AG10803 (cell line): Measurements from ENCODE around the gene STRIT1.
A peak's percentile ranks its signal among the peaks of the same experiment; 100 is the strongest.
"Not testable (repeated sequence)": the region's sequence is repeated elsewhere in the genome, so short reads cannot be mapped to it uniquely, and the experiment has no call there.

ENCODE experiments used
- DNase-seq: peaks from one replicate; pipeline ENCODE4 v3.0.0; 2010; ENCODE audit warnings: low read depth
- H3K4me3 ChIP-seq: 2 replicates; pipeline ENCODE4 v1.5.1; 2011; ENCODE audit warnings: mild to moderate bottlenecking, low read length, control low read depth
- CTCF ChIP-seq: conservative IDR thresholded peaks from 2 replicates; pipeline ENCODE4 v1.5.1; 2011; ENCODE audit warnings: mild to moderate bottlenecking, low read length, control low read depth, inconsistent platforms

Gene STRIT1

GRCh38 chr3:155286736-155287135 lies 6.7 kb downstream of the STRIT1 start:
- DNase-seq, result peak; percentile 4
- TF ChIP-seq CTCF, result no peak
- H3K4me3 ChIP-seq, result no peak overlapping the region

GRCh38 chr3:155285936-155286335 lies 7.5 kb downstream of the STRIT1 start:
- no peak overlapping the region for H3K4me3 ChIP-seq
- TF ChIP-seq CTCF, result no peak
- no peak for DNase-seq

GRCh38 chr3:155283092-155284056 lies 10.1 kb downstream of the STRIT1 start:
- DNase-seq, result no peak

GRCh38 chr3:155282385-155283091 lies 10.9 kb downstream of the STRIT1 start:
- H3K4me3 ChIP-seq, result no peak overlapping the region
- DNase-seq, result peak; percentile 70
- TF ChIP-seq CTCF, result no peak

More at GRCh38 chr3:155283092-155284056, 10.1 kb downstream of the STRIT1 start:
- H3K4me3 ChIP-seq, result no peak overlapping the region
- TF ChIP-seq CTCF, result no peak

- no peak for TF ChIP-seq CTCF
- DNase-seq, result peak; percentile 63
- H3K4me3 ChIP-seq, result no peak overlapping the region
Measured at GRCh38 chr3:155281912-155282311, 11.6 kb downstream of the STRIT1 start.

GRCh38 chr3:155276089-155276488 lies 17.4 kb downstream of the STRIT1 start:
- H3K4me3 ChIP-seq, DNase-seq: not testable (repeated sequence)

GRCh38 chr3:155275159-155275754 lies 18.2 kb downstream of the STRIT1 start:
- not testable (repeated sequence) for H3K4me3 ChIP-seq

GRCh38 chr3:155274435-155274834 lies 19.0 kb downstream of the STRIT1 start:
- not testable (repeated sequence) for DNase-seq, H3K4me3 ChIP-seq

More at GRCh38 chr3:155275159-155275754, 18.2 kb downstream of the STRIT1 start:
- not testable (repeated sequence) for DNase-seq
